A549 treated with ZK216348 at 1 μM for 4 hours (cell line): ENCODE measurements around the gene INTS2. TPM values are rescaled to one million over a fixed set of nuclear protein-coding genes. Genes with fewer than 3 reads are reported as not detected.

ENCODE experiments used
- total RNA-seq: library from RNA; stranded (reverse); fragments of 200-300 nt; extraction: Qiagen RNA extraction; gene quantifications from 5 replicates; pipeline ENCODE4 v1.2.3, GENCODE V29; 2022; ENCODE audit warnings: low read depth

Gene INTS2
- 9.2 to 16.1 TPM (median 13.3 TPM) in 5 replicates for total RNA-seq

GRCh38 chr17:61927208-61928100 lies at the start of gene INTS2:
INTS2 (minus strand) TSS chr17:61927982; CDS start chr17:61926644, 1,338 bp downstream.

GRCh38 chr17:61862975-61863800 lies 64.6 kb downstream of the INTS2 start, which contains the start of gene BRIP1:
BRIP1 (minus strand) TSS chr17:61863528; CDS start chr17:61861539, 1,989 bp downstream.

Other genes starting within 250 kb of the INTS2 start
- gene BRIP1, start 64.5 kb downstream of the INTS2 start, total RNA-seq, result 2.3 to 4.8 TPM (median 3.8 TPM) in 5 replicates
- 12.7 to 25.1 TPM (median 19.6 TPM) in 5 replicates for gene MED13, start 137.3 kb upstream of the INTS2 start, total RNA-seq